Measurements from ENCODE around the gene BRPF3. TPM values are rescaled to one million over a fixed set of nuclear protein-coding genes. Genes with fewer than 3 reads are reported as not detected.

Gene BRPF3
- total and polyA plus RNA-seq, 3 donors from 2014 or later = 70.5 to 104 (median 102) TPM

- Histone ChIP-seq H3K9me3 (no peaks in the 10 kb centered on the region), H3K36me3 (ENCODE audit: low read depth, missing control alignments) (no peaks in the 10 kb centered on the region), H3K27me3 (no peaks in the 10 kb centered on the region), H3K4me1 (peaks cover 25% of the 10 kb centered on the region), H3K4me3 (no peak overlapping the region), H3K27ac (peak overlapping the region; percentile 29 to 31)
- intact Hi-C loops (cut with DNase I; ENCODE audit: low total_unique reads) = no loop called here
- TF ChIP-seq POLR2A (IDR thresholded peaks at IDR 0.05) (no peak), CTCF (IDR thresholded peaks at IDR 0.05) (no peak)
- DNase-seq = no peak
- 62 to 82% methylated on average over 13 of the region's 13 CpGs for WGBS, 2 donors
These were observed 80.3 kb downstream of the BRPF3 start for GRCh38 chr6:36276581-36277536.

GRCh38 chr6:36277946-36278470 lies 81.5 kb downstream of the BRPF3 start:
- TF ChIP-seq CTCF (IDR thresholded peaks at IDR 0.05) (no peak), POLR2A (IDR thresholded peaks at IDR 0.05) (no peak)
- DNase-seq = peak; percentile 88
- intact Hi-C loops (cut with DNase I; ENCODE audit: low total_unique reads) = no loop called here

GRCh38 chr6:36280467-36280866 lies 83.9 kb downstream of the BRPF3 start:
- intact Hi-C loops (cut with DNase I; ENCODE audit: low total_unique reads) = no loop called here
- no peaks in the 10 kb centered on the region for H3K36me3 ChIP-seq (ENCODE audit: low read depth, missing control alignments)
- H3K4me3 ChIP-seq = no peak overlapping the region
- WGBS, 2 donors = 77 to 82% methylated on average over 3 of the region's 3 CpGs
- no peak for DNase-seq
- H3K9me3 ChIP-seq = no peaks in the 10 kb centered on the region
- TF ChIP-seq CTCF (IDR thresholded peaks at IDR 0.05) = no peak
- no peak for TF ChIP-seq POLR2A (IDR thresholded peaks at IDR 0.05)
- peaks cover 25% of the 10 kb centered on the region for H3K4me1 ChIP-seq
- H3K27ac ChIP-seq = no peak overlapping the region
- no peaks in the 10 kb centered on the region for H3K27me3 ChIP-seq

More at GRCh38 chr6:36277946-36278470, 81.5 kb downstream of the BRPF3 start:
- H3K9me3 ChIP-seq = no peaks in the 10 kb centered on the region
- peaks cover 25% of the 10 kb centered on the region for H3K4me1 ChIP-seq
- peak overlapping the region in 1 of 2 donors; percentile 31 for H3K27ac ChIP-seq
- H3K4me3 ChIP-seq = no peak overlapping the region
- WGBS, 2 donors = 38 to 44% methylated on average over 2 of the region's 2 CpGs
- H3K27me3 ChIP-seq = no peaks in the 10 kb centered on the region
- H3K36me3 ChIP-seq (ENCODE audit: low read depth, missing control alignments) = no peaks in the 10 kb centered on the region

- H3K27ac ChIP-seq = no peak overlapping the region
- TF ChIP-seq POLR2A (IDR thresholded peaks at IDR 0.05) = no peak
- TF ChIP-seq CTCF (IDR thresholded peaks at IDR 0.05) = no peak
- intact Hi-C loops (cut with DNase I; ENCODE audit: low total_unique reads) = no loop called here
- H3K36me3 ChIP-seq (ENCODE audit: low read depth, missing control alignments) = no peaks in the 10 kb centered on the region
- peaks cover 25% of the 10 kb centered on the region for H3K4me1 ChIP-seq
- no peak overlapping the region for H3K4me3 ChIP-seq
- no peaks in the 10 kb centered on the region for H3K27me3 ChIP-seq
- no peaks in the 10 kb centered on the region for H3K9me3 ChIP-seq
- WGBS, 2 donors = 88 to 93% methylated on average over 4 of the region's 4 CpGs
- no peak for DNase-seq
These were observed 84.4 kb downstream of the BRPF3 start for GRCh38 chr6:36280983-36281382.

Other genes with a start within 250 kb of the BRPF3 start
- gene SLC26A8, start 172.1 kb upstream of the BRPF3 start, total RNA-seq = 10 to 100 TPM; 52.0 to 66.9 TPM
- gene SLC26A8, start 172.1 kb upstream of the BRPF3 start, polyA plus RNA-seq (ENCODE audit: insufficient read depth, low read depth, low replicate concordance) = 160 TPM
- gene MAPK14, start 168.9 kb upstream of the BRPF3 start, total RNA-seq = 10 to 100 TPM; 57.3 to 58.3 TPM
- 21.8 TPM for gene MAPK14, start 168.9 kb upstream of the BRPF3 start, polyA plus RNA-seq (ENCODE audit: insufficient read depth, low read depth, low replicate concordance)
- gene MAPK13, start 66.2 kb upstream of the BRPF3 start, total RNA-seq = 10 to 100 TPM; 57.5 to 61.7 TPM
- gene MAPK13, start 66.2 kb upstream of the BRPF3 start, polyA plus RNA-seq (ENCODE audit: insufficient read depth, low read depth, low replicate concordance) = 109 TPM
- 1 to 10 TPM; 2.4 to 3.5 TPM for gene PNPLA1, start 73.3 kb downstream of the BRPF3 start, total RNA-seq
- 2.1 TPM for gene PNPLA1, start 73.3 kb downstream of the BRPF3 start, polyA plus RNA-seq (ENCODE audit: insufficient read depth, low read depth, low replicate concordance)
- under 1 TPM; 0.68 to 0.87 TPM for gene BNIP5, start 140.1 kb downstream of the BRPF3 start, total RNA-seq
- gene BNIP5, start 140.1 kb downstream of the BRPF3 start, polyA plus RNA-seq (ENCODE audit: insufficient read depth, low read depth, low replicate concordance) = 0.96 TPM
- 1 to 10 TPM in 1 of 2 donors, under 1 TPM in 1; 0.68 to 1.3 TPM for gene ETV7, start 190.9 kb downstream of the BRPF3 start, total RNA-seq
- gene ETV7, start 190.9 kb downstream of the BRPF3 start, polyA plus RNA-seq (ENCODE audit: insufficient read depth, low read depth, low replicate concordance) = 2.2 TPM
- 1 to 10 TPM; 1.8 to 3.6 TPM for gene PXT1, start 246.1 kb downstream of the BRPF3 start, total RNA-seq
- gene PXT1, start 246.1 kb downstream of the BRPF3 start, polyA plus RNA-seq (ENCODE audit: insufficient read depth, low read depth, low replicate concordance) = 4.2 TPM
- gene KCTD20, start 246.3 kb downstream of the BRPF3 start, total RNA-seq = 10 to 100 TPM; 31.5 to 35.5 TPM
- 21.8 TPM for gene KCTD20, start 246.3 kb downstream of the BRPF3 start, polyA plus RNA-seq (ENCODE audit: insufficient read depth, low read depth, low replicate concordance)